HepG2 (cell line): ENCODE data around the gene WDFY1. TPM values are rescaled to one million over a fixed set of nuclear protein-coding genes. Genes with fewer than 3 reads are reported as not detected.

Experiments used
- ATAC-seq: fragments of 200-7000 bp; cut with Tn5 transposase; 3 replicates; pipeline ENCODE4 v1.9.1; 2020; ENCODE audit warnings: mild to moderate bottlenecking, moderate library complexity
- BruUV-seq: library from RNA; stranded (reverse); fragments of 400-500 nt; replicated peaks from 2 replicates; lab custom pipeline; 2021; lab: Mats Ljungman, UMichigan
- CTCF ChIA-PET: fragments of 300-600 bp; formaldehyde crosslinking; extraction: SDS; loops from one replicate; lab custom pipeline; 2021; ENCODE audit warnings: low total read pairs, inconsistent platforms, low intra/inter-chr PET ratio; lab: Yijun Ruan, JAX
- POLR2A ChIA-PET: fragments of 350-600 bp; sonication (Branson Sonifier 250); formaldehyde crosslinking; loops from one replicate; lab custom pipeline; 2020; ENCODE audit warnings: antibody characterized with exemption, inconsistent platforms; lab: Yijun Ruan, JAX
- DNase-seq: peaks from one replicate; pipeline ENCODE4 v3.0.0-alpha.2; 2015; ENCODE audit warnings: low spot score
- FAIRE-seq: peaks from 3 replicates; lab custom pipeline; 2011; peaks lifted over from hg19 to GRCh38; lab: Jason Lieb, UNC
- H2AFZ ChIP-seq: one replicate; pipeline ENCODE4 v1.6.1; 2011; ENCODE audit warnings: low read length, inconsistent platforms
- H3K27ac ChIP-seq: fragments of 300-600 bp; 3 replicates; pipeline ENCODE4 v1.8.0; 2011; ENCODE audit warnings: mixed run types, mild to moderate bottlenecking, mixed read lengths, low read length, inconsistent platforms; ENCODE audit not compliant: insufficient read depth; ENCODE audit errors: extremely low read length
- H3K27me3 ChIP-seq, 2 experiments: fragments of 200-600 bp in 1 of 2; 2 replicates in 1 of 2; 3 replicates in 1 of 2; pipeline versions ENCODE4 v1.6.0 to v1.8.0; 2011; ENCODE audit warnings: low read length in 2 of 2, mild to moderate bottlenecking in 2 of 2, moderate library complexity in 2 of 2, inconsistent platforms in 1 of 2; ENCODE audit not compliant: insufficient read depth in 2 of 2, control insufficient read depth in 1 of 2
- H3K36me3 ChIP-seq, 2 experiments: fragments of 200-600 bp in 1 of 2; replicated peaks in 1 of 2; 2 replicates in 1 of 2; 3 replicates in 1 of 2; pipeline versions ENCODE4 v1.5.1 to v1.8.0; 2011; ENCODE audit warnings: low read length in 2 of 2, inconsistent platforms in 1 of 2; ENCODE audit not compliant: insufficient read depth in 2 of 2, control insufficient read depth in 1 of 2
- H3K4me1 ChIP-seq: 2 replicates; pipeline ENCODE4 v1.5.1; 2012; ENCODE audit warnings: low read length, inconsistent platforms; ENCODE audit not compliant: insufficient read depth
- H3K4me2 ChIP-seq: 2 replicates; pipeline ENCODE4 v1.6.0; 2011; ENCODE audit warnings: low read depth, low read length, inconsistent platforms
- H3K4me3 ChIP-seq, 3 experiments: fragments of 200-600 bp in 1 of 3; sonication (generic), shearing (Covaris generic) in 1 of 3; replicated peaks in 1 of 3; 2 replicates each; pipeline ENCODE4 v1.5.1; 2011 to 2016; ENCODE audit warnings: low read length in 3 of 3, inconsistent platforms in 2 of 3, low read depth in 2 of 3, mild to moderate bottlenecking in 2 of 3, control low read depth in 1 of 3, mixed read lengths in 1 of 3; ENCODE audit not compliant: insufficient read depth in 1 of 3
- H3K79me2 ChIP-seq: one replicate; pipeline ENCODE4 v1.6.1; 2011; ENCODE audit warnings: low read length, inconsistent platforms; ENCODE audit not compliant: insufficient read depth
- H3K9ac ChIP-seq: 2 replicates; pipeline ENCODE4 v1.6.0; 2011; ENCODE audit warnings: mild to moderate bottlenecking, low read depth, low read length, inconsistent platforms; ENCODE audit not compliant: insufficient read depth
- H3K9me3 ChIP-seq: 2 replicates; pipeline ENCODE4 v1.5.1; 2012; ENCODE audit warnings: mild to moderate bottlenecking, low read length
- H4K20me1 ChIP-seq: 2 replicates; pipeline ENCODE4 v1.6.0; 2011; ENCODE audit warnings: inconsistent platforms, mild to moderate bottlenecking, low read length, moderate library complexity; ENCODE audit not compliant: insufficient read depth
- BCL3 ChIP-seq: sonication (generic); formaldehyde crosslinking; IDR thresholded peaks from 2 replicates; pipeline ENCODE4 v1.5.1; 2020; ENCODE audit warnings: mild to moderate bottlenecking, missing genetic modification reagents, moderate library complexity
- DDIT3 ChIP-seq: sonication (generic); formaldehyde crosslinking; IDR thresholded peaks from 2 replicates; pipeline ENCODE4 v1.4.0; 2020; ENCODE audit warnings: mild to moderate bottlenecking, missing genetic modification reagents
- HMGXB4 ChIP-seq, 2 experiments: sonication (generic) in 1 of 2; formaldehyde crosslinking in 1 of 2; IDR thresholded peaks; 2 replicates each; pipeline versions ENCODE4 v1.4.0 to v1.6.1; 2018 to 2020; ENCODE audit warnings: missing genetic modification reagents in 2 of 2, borderline replicate concordance in 1 of 2, low read depth in 1 of 2, mild to moderate bottlenecking in 1 of 2, missing biosample characterization in 1 of 2
- SIX4 ChIP-seq: sonication (generic); formaldehyde crosslinking; IDR thresholded peaks from 2 replicates; pipeline ENCODE4 v1.4.0; 2020; ENCODE audit warnings: missing genetic modification reagents
- SNAPC4 ChIP-seq: sonication (generic); formaldehyde crosslinking; IDR thresholded peaks from 2 replicates; pipeline ENCODE4 v1.4.0; 2020; ENCODE audit warnings: mild to moderate bottlenecking, missing genetic modification reagents
- TBX3 ChIP-seq: fragments of 450-650 bp; IDR thresholded peaks from 2 replicates; pipeline ENCODE4 v1.6.1; 2017; ENCODE audit warnings: antibody characterized with exemption, mild to moderate bottlenecking, inconsistent platforms, borderline replicate concordance
- ZFP1 ChIP-seq: IDR thresholded peaks from 2 replicates; pipeline ENCODE4 v1.6.1; 2016
- ZNF253 ChIP-seq: sonication (generic); formaldehyde crosslinking; IDR thresholded peaks from 2 replicates; pipeline ENCODE4 v1.8.0; 2022; ENCODE audit warnings: mild to moderate bottlenecking, missing genetic modification reagents, borderline replicate concordance
- ZNF276 ChIP-seq: sonication (generic); formaldehyde crosslinking; IDR thresholded peaks from 2 replicates; pipeline ENCODE4 v1.4.0; 2020; ENCODE audit warnings: mild to moderate bottlenecking, low read depth, missing genetic modification reagents
- WGBS: methylation state at CpG from one replicate; pipeline ENCODE4 v1.1.6; 2017; ENCODE audit warnings: low lambda C conversion rate; 5-methylcytosine and 5-hydroxymethylcytosine counted together
- in situ Hi-C: cut with HindIII; loops from 2 replicates; pipeline ENCODE4 v1.10.0; 2017; ENCODE audit warnings: low pct_unique_long_range_greater_than_20kb; ENCODE audit not compliant: extremely low pct_ligation_motif_present
- intact Hi-C: fragments of 100-400 bp; cut with micrococcal nuclease; formaldehyde crosslinking; loops from one replicate; pipeline ENCODE4 v1.10.0; 2022; ENCODE audit not compliant: unreplicated experiment
- polyA plus RNA-seq, 8 experiments: library from polyadenylated mRNA; depleted of rRNA in 3 of 8; stranded (reverse) in 7 of 8; unstranded in 1 of 8; fragments of >200 nt; fragmentation: Illumina TruSeq in 4 of 8; extraction: Trizol in 4 of 8; gene quantifications; 2 replicates each; pipeline versions ENCODE4 v1.2.1 to v1.2.3, GENCODE V29; 2011 to 2016; ENCODE audit warnings: low read depth in 4 of 8, missing spikeins in 1 of 8, mixed read lengths in 1 of 8; ENCODE audit not compliant: insufficient read depth in 1 of 8
- total RNA-seq, 5 experiments: library from RNA; depleted of rRNA; stranded (reverse); fragments of >200 nt; fragmentation: Illumina TruSeq; extraction: Trizol; gene quantifications; 2 replicates each; pipeline ENCODE4 v1.2.3, GENCODE V29; 2016; ENCODE audit warnings: low read depth in 1 of 5

WDFY1 gene
- total and polyA plus RNA-seq, 2 of the 13 experiments (the other 11 are each of a cell fraction or from before 2014, with no cell fraction given) = 77.0 to 78.4 TPM

- H3K36me3 ChIP-seq = no peaks in the 10 kb centered on the region
- WGBS = 97% methylated on average over 1 of the region's 1 CpG
- H3K27ac ChIP-seq = no peak overlapping the region
- intact Hi-C loops (no loop called here), in situ Hi-C loops (no loop called here)
- no peak overlapping the region for H3K4me3 ChIP-seq
- ATAC-seq (no peak), FAIRE-seq (no peak), DNase-seq (no peak)
- no peaks in the 10 kb centered on the region; a peak in 1 of 5 replicates for H3K27me3 ChIP-seq
- no peak overlapping the region for H2AFZ ChIP-seq
- no peak overlapping the region for H3K9ac ChIP-seq
- BruUV-seq = no TSS peak
- H3K4me1 ChIP-seq = peaks cover 33% of the 10 kb centered on the region
- no peaks in the 10 kb centered on the region for H3K9me3 ChIP-seq
- H3K4me2 ChIP-seq = no peak overlapping the region
- ChIA-PET CTCF (no interaction called here), POLR2A (interaction anchor here (1.6 kb wide), 1 partner anchor 27 kb away, joined by 3 read pairs; no protein-coding TSS in a partner anchor)
- peaks cover 3% of the 10 kb centered on the region for H3K79me2 ChIP-seq
- no peaks in the 10 kb centered on the region for H4K20me1 ChIP-seq
- TF ChIP-seq TBX3 = no peak
- TF ChIP-seq SNAPC4 (CRISPR knock-in tag) = no peak
- TF ChIP-seq DDIT3 (CRISPR knock-in tag) = no peak
- TF ChIP-seq SIX4 (CRISPR knock-in tag) = no peak
- no peak for TF ChIP-seq ZNF253 (CRISPR knock-in tag)
- no peak for TF ChIP-seq HMGXB4 (CRISPR knock-in tag; IDR thresholded peaks at IDR 0.05; ENCODE audit: borderline replicate concordance in 1 of 2, low read depth in 1 of 2)
- no peak for TF ChIP-seq ZNF276 (CRISPR knock-in tag)
- TF ChIP-seq ZFP1 = no peak
- no peak for TF ChIP-seq BCL3 (CRISPR knock-in tag)
Measured at GRCh38 chr2:223834431-223834830, 110.7 kb downstream of the WDFY1 start.
